ENCODE data around the gene KCNAB2.

- no peak for TF ChIP-seq CTCF (IDR thresholded peaks at IDR 0.05)
- TF ChIP-seq POLR2A (IDR thresholded peaks at IDR 0.05): no peak
Observed at GRCh38 chr1:6057170-6057845, 11.6 kb downstream of the KCNAB2 start.

Measured in Peyer's patch (tissue), 4 donors.